NCI-H2196 treated with DMSO at 0.1 percent for 48 hours (cell line): Measurements from ENCODE around the gene PTPRH.
A peak's percentile ranks its signal among the peaks of the same experiment; 100 is the strongest.
"Not testable (repeated sequence)": the region's sequence is repeated elsewhere in the genome, so short reads cannot be mapped to it uniquely, and the experiment has no call there.

Source experiments
- DNase-seq: peaks from one replicate; lab custom pipeline; 2025; ENCODE audit not compliant: unreplicated experiment; lab: John Stamatoyannopoulos, UW

PTPRH gene

GRCh38 chr19:55181740-55182139, 27.6 kb downstream of the PTPRH start:
- no peak for DNase-seq

- DNase-seq: no peak
These were observed 29.5 kb downstream of the PTPRH start, which contains the start of gene SYT5 for GRCh38 chr19:55179606-55180484. Gene SYT5 (minus strand): TSS chr19:55180289. CDS start chr19:55179041, 1,248 bp downstream.

- peak; percentile 89 for DNase-seq
These were observed 30.3 kb downstream of the PTPRH start for GRCh38 chr19:55178781-55179599.

- DNase-seq: no peak
These were observed 33.2 kb downstream of the PTPRH start for GRCh38 chr19:55176076-55176475.

- DNase-seq: no peak
These were observed 34.0 kb downstream of the PTPRH start for GRCh38 chr19:55175117-55175867.

- DNase-seq: no peak
These were observed 34.7 kb downstream of the PTPRH start for GRCh38 chr19:55174425-55175116.

- peak; percentile 74 for DNase-seq
These were observed 35.4 kb downstream of the PTPRH start for GRCh38 chr19:55173714-55174409.

- no peak for DNase-seq
These were observed 36.1 kb downstream of the PTPRH start for GRCh38 chr19:55173186-55173713.

- no peak for DNase-seq
These were observed 36.6 kb downstream of the PTPRH start for GRCh38 chr19:55172741-55173140.

- not testable (repeated sequence) for DNase-seq
These were observed 37.0 kb downstream of the PTPRH start for GRCh38 chr19:55172318-55172717.

- DNase-seq: no peak
These were observed 37.9 kb downstream of the PTPRH start for GRCh38 chr19:55171440-55171839.

GRCh38 chr19:55169136-55169535, 40.2 kb downstream of the PTPRH start:
- DNase-seq: no peak

GRCh38 chr19:55166530-55167268, 42.6 kb downstream of the PTPRH start, which contains the start of gene DNAAF3:
Gene DNAAF3 (minus strand): TSS chr19:55166613. CDS start chr19:55166413, 200 bp downstream.
- DNase-seq: peak; percentile 98

- DNase-seq: peak; percentile 77
These were observed 43.3 kb downstream of the PTPRH start for GRCh38 chr19:55165952-55166529.

GRCh38 chr19:55161571-55162322, 47.6 kb downstream of the PTPRH start:
- no peak for DNase-seq

- DNase-seq: no peak
These were observed 48.3 kb downstream of the PTPRH start for GRCh38 chr19:55160986-55161365.

GRCh38 chr19:55160128-55160985, 48.9 kb downstream of the PTPRH start:
- DNase-seq: peak; percentile 97
